Esophagus mucosa (tissue), 1 donor: Measurements from ENCODE around the gene UBTF. TPM values are rescaled to one million over a fixed set of nuclear protein-coding genes. Genes with fewer than 3 reads are reported as not detected.

Source experiments
- ATAC-seq: fragments of 200-7000 bp; cut with Tn5 transposase; one replicate; pipeline ENCODE4 v1.9.1; 2020
- total RNA-seq: library from RNA; stranded (reverse); gene quantifications from one replicate; pipeline ENCODE4 v1.2.4, GENCODE V29; 2023
- donor health status: DM: yes; HTN: yes; CAD: no.

The UBTF gene
- total RNA-seq, result 60.7 TPM

GRCh38 chr17:44219616-44220212 is at the start of gene UBTF:
TSS of gene UBTF (minus strand) at chr17:44219675. CDS start at chr17:44218229, 1,446 bp downstream.
- ATAC-seq, result peak; percentile 2

GRCh38 chr17:44268709-44269534 is 49.4 kb upstream of the UBTF start:
- no peak for ATAC-seq

GRCh38 chr17:44267818-44268490 is 48.5 kb upstream of the UBTF start, which contains the start of gene SLC4A1:
TSS of gene SLC4A1 (minus strand) at chr17:44268135. CDS start at chr17:44262866, 5,269 bp downstream.
- no peak for ATAC-seq

- no peak for ATAC-seq
Observed at GRCh38 chr17:44267165-44267455, 47.6 kb upstream of the UBTF start.

GRCh38 chr17:44266402-44267164 is 47.1 kb upstream of the UBTF start:
- ATAC-seq, result no peak

- ATAC-seq, result no peak
Observed at GRCh38 chr17:44263345-44263902, 43.9 kb upstream of the UBTF start.

- ATAC-seq, result no peak
Observed at GRCh38 chr17:44262654-44263225, 43.3 kb upstream of the UBTF start.

- no peak for ATAC-seq
Observed at GRCh38 chr17:44260296-44260695, 40.8 kb upstream of the UBTF start.

- peak; percentile 8 for ATAC-seq
Observed at GRCh38 chr17:44258811-44259351, 39.4 kb upstream of the UBTF start.

- ATAC-seq, result no peak
Observed at GRCh38 chr17:44257815-44258760, 38.6 kb upstream of the UBTF start.

GRCh38 chr17:44256671-44257070 is 37.2 kb upstream of the UBTF start:
- ATAC-seq, result no peak

GRCh38 chr17:44255915-44256314 is 36.4 kb upstream of the UBTF start:
- no peak for ATAC-seq

- no peak for ATAC-seq
Observed at GRCh38 chr17:44254361-44255095, 35.1 kb upstream of the UBTF start.

GRCh38 chr17:44253006-44253405 is 33.5 kb upstream of the UBTF start:
- peak; percentile 13 for ATAC-seq

- no peak for ATAC-seq
Observed at GRCh38 chr17:44251062-44251461, 31.6 kb upstream of the UBTF start.

GRCh38 chr17:44249501-44250246 is 30.2 kb upstream of the UBTF start:
- no peak for ATAC-seq

GRCh38 chr17:44247876-44248736 is 28.6 kb upstream of the UBTF start:
- no peak for ATAC-seq

- peak; percentile 35 for ATAC-seq
Observed at GRCh38 chr17:44247440-44247841, 28.0 kb upstream of the UBTF start.
